Osteocyte (in vitro differentiated cells): ENCODE data around the gene PRUNE2. TPM values are rescaled to one million over a fixed set of nuclear protein-coding genes. Genes with fewer than 3 reads are reported as not detected.

Source experiments
- DNase-seq: peaks from one replicate; pipeline ENCODE4 v3.0.0; 2021; ENCODE audit warnings: mixed read lengths; ENCODE audit not compliant: unreplicated experiment; ENCODE audit errors: extremely low spot score
- H3K27ac Mint-ChIP-seq: one replicate; pipeline ENCODE4 v1.8.0; 2021; ENCODE audit warnings: mild to moderate bottlenecking, mixed read lengths; ENCODE audit not compliant: unreplicated experiment
- H3K27me3 Mint-ChIP-seq: one replicate; pipeline ENCODE4 v1.8.0; 2021; ENCODE audit warnings: mixed read lengths; ENCODE audit not compliant: unreplicated experiment
- H3K36me3 Mint-ChIP-seq: one replicate; pipeline ENCODE4 v1.8.0; 2021; ENCODE audit warnings: mixed read lengths; ENCODE audit not compliant: unreplicated experiment
- H3K4me1 Mint-ChIP-seq: one replicate; pipeline ENCODE4 v1.8.0; 2021; ENCODE audit warnings: mixed read lengths; ENCODE audit not compliant: unreplicated experiment
- H3K4me3 Mint-ChIP-seq: one replicate; pipeline ENCODE4 v1.8.0; 2021; ENCODE audit warnings: mild to moderate bottlenecking, moderate library complexity, mixed read lengths; ENCODE audit not compliant: unreplicated experiment
- H3K9me3 Mint-ChIP-seq: one replicate; pipeline ENCODE4 v1.8.0; 2021; ENCODE audit warnings: mixed read lengths; ENCODE audit not compliant: unreplicated experiment
- CTCF ChIP-seq: fragments of 200-600 bp; sonication (generic); IDR thresholded peaks from 2 replicates; pipeline ENCODE4 v1.5.0; 2021; ENCODE audit warnings: antibody characterized with exemption, mild to moderate bottlenecking, moderate library complexity
- total RNA-seq: library from RNA; stranded (reverse); gene quantifications from 2 replicates; pipeline ENCODE4 v1.2.1, GENCODE V29; 2021

The PRUNE2 gene
- total RNA-seq, 1 donor from 2014 or later: 1.0 TPM

- H3K4me3 Mint-ChIP-seq: no peak overlapping the region
- no peaks in the 10 kb centered on the region for H3K9me3 Mint-ChIP-seq
- no peaks in the 10 kb centered on the region for H3K36me3 Mint-ChIP-seq
- H3K27me3 Mint-ChIP-seq: peaks cover 2% of the 10 kb centered on the region
- peaks cover 14% of the 10 kb centered on the region for H3K4me1 Mint-ChIP-seq
- no peak for TF ChIP-seq CTCF
- peak; percentile 87 for DNase-seq
- peak overlapping the region; percentile 89 for H3K27ac Mint-ChIP-seq
These were observed 87.6 kb downstream of the PRUNE2 start for GRCh38 chr9:76818271-76818670.

GRCh38 chr9:76817489-76817888 lies 88.4 kb downstream of the PRUNE2 start:
- Mint-ChIP-seq H3K27ac (peak overlapping the region; percentile 89), H3K27me3 (peaks cover 7% of the 10 kb centered on the region), H3K4me1 (peaks cover 14% of the 10 kb centered on the region), H3K9me3 (no peaks in the 10 kb centered on the region), H3K36me3 (no peaks in the 10 kb centered on the region), H3K4me3 (no peak overlapping the region)
- DNase-seq: no peak
- TF ChIP-seq CTCF: no peak

GRCh38 chr9:76812591-76812990 lies 93.3 kb downstream of the PRUNE2 start:
- no peak overlapping the region for H3K4me3 Mint-ChIP-seq
- H3K27ac Mint-ChIP-seq: no peak overlapping the region
- no peak for DNase-seq
- H3K4me1 Mint-ChIP-seq: peaks cover 5% of the 10 kb centered on the region
- no peaks in the 10 kb centered on the region for H3K36me3 Mint-ChIP-seq
- peaks cover 24% of the 10 kb centered on the region for H3K27me3 Mint-ChIP-seq
- H3K9me3 Mint-ChIP-seq: no peaks in the 10 kb centered on the region
- no peak for TF ChIP-seq CTCF

GRCh38 chr9:76810377-76810957 lies 95.4 kb downstream of the PRUNE2 start:
- peaks cover 24% of the 10 kb centered on the region for H3K27me3 Mint-ChIP-seq
- DNase-seq: no peak
- peak; percentile 89 for TF ChIP-seq CTCF
- no peaks in the 10 kb centered on the region for H3K36me3 Mint-ChIP-seq
- no peaks in the 10 kb centered on the region for H3K9me3 Mint-ChIP-seq
- H3K4me3 Mint-ChIP-seq: no peak overlapping the region
- H3K4me1 Mint-ChIP-seq: no peaks in the 10 kb centered on the region
- H3K27ac Mint-ChIP-seq: no peak overlapping the region

- no peaks in the 10 kb centered on the region for H3K4me1 Mint-ChIP-seq
- no peak for TF ChIP-seq CTCF
- H3K36me3 Mint-ChIP-seq: no peaks in the 10 kb centered on the region
- no peak overlapping the region for H3K27ac Mint-ChIP-seq
- no peak overlapping the region for H3K4me3 Mint-ChIP-seq
- peaks cover 31% of the 10 kb centered on the region for H3K27me3 Mint-ChIP-seq
- no peak for DNase-seq
- no peaks in the 10 kb centered on the region for H3K9me3 Mint-ChIP-seq
These were observed 97.3 kb downstream of the PRUNE2 start for GRCh38 chr9:76808636-76809035.
